GM19467 (cell line): ENCODE data around the gene SMPD3.

Experiments used
- ATAC-seq: cut with Tn5 transposase; IDR thresholded peaks from one replicate; pipeline ENCODE4 v1.9.1; 2021; ENCODE audit warnings: mild to moderate bottlenecking, moderate library complexity; ENCODE audit not compliant: unreplicated experiment

The SMPD3 gene

GRCh38 chr16:68343137-68343536 lies 105.2 kb downstream of the SMPD3 start:
- ATAC-seq, result no peak

DNA sequence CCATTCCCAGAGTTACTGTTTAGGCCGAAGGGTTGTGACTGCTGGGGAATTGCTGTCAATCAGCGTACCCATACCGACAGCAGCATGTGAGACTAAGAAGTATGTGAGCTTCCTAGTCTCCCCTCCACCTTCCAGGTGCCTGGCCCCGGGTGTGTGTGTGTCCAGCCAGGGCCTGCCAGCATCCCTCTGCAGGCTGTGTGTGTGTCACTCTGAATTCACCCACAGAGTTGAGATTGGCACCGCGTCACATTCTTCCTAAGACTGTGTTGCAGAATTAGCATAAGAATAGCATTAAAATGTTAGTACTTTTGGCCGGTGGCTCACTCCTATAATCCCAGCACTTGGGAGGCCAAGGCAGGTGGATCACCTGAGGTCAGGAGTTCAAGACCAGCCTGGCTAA lies 105.7 kb downstream of the SMPD3 start:
- ATAC-seq, result no peak

DNA sequence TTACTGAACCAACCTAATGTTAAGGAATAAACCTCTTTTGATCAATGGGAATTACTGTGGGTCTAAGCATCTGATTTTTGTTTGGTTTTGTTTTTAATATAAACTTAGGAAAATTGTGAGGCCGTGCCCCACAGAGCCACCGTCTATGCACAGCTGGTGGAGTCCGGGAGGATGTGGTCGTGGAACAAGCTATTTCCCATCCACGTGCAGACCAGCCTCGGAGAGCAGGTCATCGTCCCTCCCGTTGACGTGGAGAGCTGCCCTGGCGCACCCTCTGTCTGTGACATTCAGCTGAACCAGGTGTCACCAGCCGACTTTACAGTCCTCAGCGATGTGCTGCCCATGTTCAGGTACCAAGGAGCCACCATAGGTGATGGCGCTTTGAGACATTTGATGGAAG lies 109.1 kb downstream of the SMPD3 start:
- no peak for ATAC-seq

- ATAC-seq, result no peak
Observed at GRCh38 chr16:68338326-68339119, 109.8 kb downstream of the SMPD3 start.

- ATAC-seq, result no peak
Observed at GRCh38 chr16:68335175-68335574, 113.1 kb downstream of the SMPD3 start.

DNA sequence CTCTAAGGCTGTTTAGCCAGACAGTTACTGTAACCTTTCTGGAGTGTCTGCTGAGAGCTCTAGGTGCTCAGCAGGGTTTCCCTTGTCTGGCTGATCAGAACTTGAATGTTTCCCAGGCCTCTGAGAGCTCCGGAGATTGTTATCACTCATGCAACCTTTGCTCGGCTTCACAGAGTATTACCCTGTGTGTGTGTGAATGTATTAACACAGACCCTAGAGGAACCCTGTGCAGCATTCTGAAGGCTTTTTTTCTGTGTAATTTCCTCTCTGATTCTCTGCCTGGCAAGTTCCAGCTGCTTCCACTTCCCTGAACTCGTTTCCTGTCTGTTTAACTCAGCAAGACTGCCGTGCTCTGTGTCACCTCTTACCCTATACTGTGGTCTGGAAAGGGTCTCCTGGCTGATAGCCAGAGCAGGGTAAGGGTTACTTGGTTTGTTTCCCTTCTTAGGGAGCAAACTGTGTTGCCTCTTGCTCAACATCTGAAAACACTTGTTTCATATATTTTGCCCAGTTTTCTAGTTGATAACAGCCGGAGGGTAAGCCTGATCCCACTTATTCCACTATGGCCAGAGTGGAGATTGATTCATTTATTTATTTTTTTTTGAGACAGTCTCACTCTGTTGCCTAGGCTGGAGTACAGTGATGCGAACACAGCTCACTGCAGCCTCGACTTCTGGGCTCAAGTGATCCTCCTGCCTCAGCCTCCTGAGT lies 115.7 kb downstream of the SMPD3 start:
- no peak for ATAC-seq

- ATAC-seq, result no peak
Observed at GRCh38 chr16:68331879-68332410, 116.4 kb downstream of the SMPD3 start.

DNA sequence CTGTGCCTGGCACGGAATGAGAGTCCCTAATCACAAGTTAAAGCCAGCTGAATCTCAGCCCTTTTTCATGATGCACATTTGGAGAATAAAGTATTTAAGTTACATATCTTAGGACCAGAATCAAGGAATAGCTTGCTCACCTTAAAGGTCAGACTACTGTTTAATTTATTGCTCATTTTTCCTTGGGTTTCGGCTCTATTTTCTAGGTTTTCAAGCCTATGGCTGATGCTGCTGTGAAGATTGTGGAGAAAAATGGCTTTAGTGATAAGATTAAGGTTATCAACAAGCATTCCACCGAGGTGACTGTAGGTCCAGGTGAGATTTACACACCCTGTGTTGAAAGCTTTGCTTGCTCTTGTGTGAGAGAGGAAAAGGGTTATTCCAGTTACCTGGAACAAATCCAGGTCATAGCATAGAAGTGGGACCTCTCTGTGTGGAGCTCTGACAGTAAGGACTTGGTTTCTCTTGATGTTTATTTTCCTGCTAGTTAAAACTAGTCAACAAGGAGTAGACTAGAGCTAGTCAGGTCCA lies 119.4 kb downstream of the SMPD3 start:
- no peak for ATAC-seq

DNA sequence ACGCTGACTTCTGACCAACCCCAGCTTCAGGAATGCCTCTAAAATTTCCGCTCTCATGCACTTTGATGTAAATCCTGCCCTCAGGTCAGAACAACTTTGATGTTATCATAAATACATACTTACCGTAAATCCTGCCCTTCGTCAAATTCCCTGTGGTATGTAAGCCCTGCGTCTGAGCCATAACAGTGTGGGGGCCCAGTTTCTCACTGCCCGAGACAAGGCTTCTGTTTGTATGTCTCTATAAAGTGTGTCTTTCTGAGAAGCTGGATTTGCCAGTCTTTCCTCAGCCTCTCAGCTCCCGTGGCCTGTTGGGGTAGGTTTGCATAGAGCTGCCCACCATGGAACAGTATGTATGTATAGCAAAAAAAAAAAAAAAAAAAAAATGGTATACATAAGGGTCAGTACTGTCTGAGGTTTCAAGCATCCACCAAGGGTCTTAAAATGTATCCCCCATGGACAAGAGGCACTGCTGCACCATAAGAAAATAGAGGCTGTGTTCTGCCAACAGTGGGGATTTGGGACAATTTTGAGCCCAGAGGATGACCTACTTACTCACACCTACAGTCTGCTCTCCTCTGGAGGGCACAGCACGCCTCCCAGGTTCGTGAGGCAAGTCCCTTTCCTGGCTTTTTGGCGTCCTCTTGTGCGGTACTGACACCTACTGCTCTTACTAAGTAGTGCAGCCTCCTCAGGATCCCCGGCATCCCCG lies 120.0 kb downstream of the SMPD3 start:
- no peak for ATAC-seq

GRCh38 chr16:68324780-68325357 lies 123.4 kb downstream of the SMPD3 start:
- no peak for ATAC-seq

DNA sequence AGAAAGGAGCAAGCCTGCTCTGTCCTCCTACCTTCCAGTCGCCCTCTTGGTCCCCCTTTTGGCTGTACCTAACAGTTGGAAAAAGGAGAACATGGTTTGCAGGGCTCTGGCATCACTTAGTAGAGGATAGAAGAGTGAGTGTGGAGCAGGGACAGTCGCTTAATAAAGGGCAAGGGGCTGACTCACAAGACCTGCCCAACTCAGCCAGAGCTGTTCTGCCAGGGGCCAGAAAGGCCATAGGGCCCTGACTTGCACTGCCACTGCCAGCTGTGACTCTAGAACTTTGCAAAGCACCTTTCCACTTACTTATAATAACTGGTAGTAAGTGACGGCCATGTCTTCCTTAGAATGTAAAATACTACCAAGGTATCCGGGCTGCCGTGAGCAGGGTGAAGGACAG lies 124.0 kb downstream of the SMPD3 start:
- no peak for ATAC-seq

DNA sequence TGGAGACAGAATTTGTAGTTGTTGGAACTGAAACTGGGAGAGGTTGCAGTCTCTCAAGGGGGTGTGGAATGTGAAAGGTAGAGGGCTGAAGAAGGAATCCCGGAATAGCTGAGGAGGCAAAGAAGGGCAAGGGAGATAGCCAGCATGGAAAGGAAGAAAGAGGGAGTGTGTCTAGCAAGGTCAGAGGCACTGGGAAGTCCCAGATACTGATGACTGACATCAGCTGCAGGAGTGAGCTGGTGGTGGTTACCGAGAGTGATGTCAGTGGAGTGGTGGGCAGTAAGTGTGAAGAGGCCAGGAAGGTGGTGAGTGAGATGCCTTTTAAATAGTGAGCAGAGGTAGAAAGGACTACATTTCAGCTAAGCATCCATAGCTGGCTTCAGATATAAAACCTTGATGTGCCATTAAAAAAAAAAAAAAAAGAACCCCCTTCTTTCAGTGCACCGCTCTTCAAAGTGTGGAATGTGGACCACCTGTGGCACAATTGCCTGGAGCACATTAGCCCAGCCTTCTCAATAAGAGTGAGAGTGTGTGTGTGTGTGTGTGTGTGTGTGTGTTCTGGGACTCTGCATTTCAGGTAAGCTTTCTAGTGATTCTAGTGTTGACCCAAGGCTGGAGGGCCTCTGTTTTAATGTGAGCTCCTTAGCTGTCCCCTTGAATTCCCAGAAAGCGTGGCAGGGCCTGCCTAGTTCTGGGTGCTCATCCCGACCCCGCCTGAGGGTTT lies 129.0 kb downstream of the SMPD3 start:
- no peak for ATAC-seq

DNA sequence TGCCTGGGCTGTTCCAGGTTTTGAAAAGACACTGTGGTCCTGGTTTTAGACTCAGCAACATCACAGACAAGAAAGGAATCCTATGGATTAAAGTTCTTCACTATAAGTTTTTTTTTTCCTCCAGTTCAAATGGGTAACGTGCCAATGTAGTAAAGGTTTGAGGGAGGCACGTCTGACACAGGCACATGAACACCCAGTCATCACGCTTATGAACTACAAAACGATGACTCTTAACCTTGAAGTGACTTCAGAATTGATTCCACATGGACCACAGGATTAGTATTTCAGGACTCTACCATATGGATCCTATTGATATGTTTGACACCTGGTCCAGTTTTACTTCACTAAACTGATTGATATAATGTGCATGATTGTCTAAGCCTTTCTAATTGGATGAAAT lies 135.2 kb downstream of the SMPD3 start:
- no peak for ATAC-seq

- peak; percentile 86 for ATAC-seq
Observed at GRCh38 chr16:68310774-68311511, 137.4 kb downstream of the SMPD3 start, which contains the start of the genes PRMT7 and SLC7A6OS. Gene PRMT7 (plus strand): TSS chr16:68311019. CDS start chr16:68315980, 4,961 bp downstream. Gene SLC7A6OS (minus strand): TSS chr16:68310946. CDS start chr16:68310926, 20 bp downstream.

- ATAC-seq, result no peak
Observed at GRCh38 chr16:68310437-68310773, 137.9 kb downstream of the SMPD3 start.

DNA sequence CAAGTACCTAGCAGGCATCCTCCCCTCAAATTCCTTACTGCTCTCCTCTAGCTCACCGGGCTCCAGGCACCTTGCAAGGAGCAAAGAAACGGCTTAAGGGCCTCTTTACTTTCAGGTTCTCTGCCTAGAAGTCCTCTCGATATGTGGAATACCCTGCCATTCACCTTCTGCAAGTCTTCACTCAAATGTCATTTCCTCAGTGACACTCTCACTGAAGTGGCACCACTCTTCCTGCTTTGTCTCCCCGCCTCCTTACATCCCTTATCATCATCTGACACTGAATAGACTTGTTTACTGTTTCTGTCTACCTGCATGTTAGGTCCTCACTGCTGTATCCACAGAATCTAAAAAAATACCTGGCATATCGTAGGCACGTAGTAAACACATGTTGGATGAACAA lies 138.5 kb downstream of the SMPD3 start:
- no peak for ATAC-seq
